NCI-H1694 (cell line): ENCODE data around the gene ALDH5A1.

ENCODE experiments used
- DNase-seq: peaks from one replicate; lab custom pipeline; 2025; lab: John Stamatoyannopoulos, UW

ALDH5A1 gene

DNA sequence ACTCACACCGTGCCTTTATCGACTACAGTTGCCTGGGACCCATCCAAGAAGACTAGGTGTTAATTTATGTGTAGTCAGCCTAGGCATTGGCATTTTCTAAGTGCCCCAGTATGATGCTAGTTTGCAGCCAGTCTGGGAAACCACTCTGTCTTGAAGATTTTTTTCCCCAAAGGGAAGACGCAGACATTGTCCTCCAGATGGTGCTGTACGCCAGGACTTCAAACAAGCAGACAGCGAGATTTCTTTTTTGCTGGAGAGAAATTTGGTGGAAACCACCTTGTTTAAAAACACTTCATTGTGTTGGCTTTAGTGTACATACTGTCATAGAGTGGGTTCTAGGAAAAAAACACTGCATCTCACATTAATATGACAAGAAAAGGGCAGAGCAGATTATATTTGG is 30.0 kb downstream of the ALDH5A1 start:
- DNase-seq = peak; percentile 0

DNA sequence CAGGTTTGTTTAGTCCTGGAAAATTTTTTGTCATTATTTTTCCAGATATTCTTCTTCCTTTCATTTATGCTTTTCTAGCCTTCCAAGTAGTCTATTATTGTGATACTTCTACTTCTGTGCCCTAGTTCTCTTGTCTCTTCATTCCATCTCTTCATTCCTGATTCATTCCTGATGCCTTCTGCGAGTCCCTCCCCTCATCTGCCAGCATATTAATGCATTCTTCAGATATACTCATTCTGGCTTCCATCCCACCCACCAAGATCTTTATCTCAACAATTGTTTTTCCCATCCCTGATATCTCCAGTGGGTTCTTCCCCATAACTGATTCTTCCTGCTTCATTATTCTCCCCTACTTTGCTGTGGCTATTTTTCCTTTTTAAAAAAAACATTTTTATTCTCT is 35.2 kb downstream of the ALDH5A1 start:
- no peak for DNase-seq

DNA sequence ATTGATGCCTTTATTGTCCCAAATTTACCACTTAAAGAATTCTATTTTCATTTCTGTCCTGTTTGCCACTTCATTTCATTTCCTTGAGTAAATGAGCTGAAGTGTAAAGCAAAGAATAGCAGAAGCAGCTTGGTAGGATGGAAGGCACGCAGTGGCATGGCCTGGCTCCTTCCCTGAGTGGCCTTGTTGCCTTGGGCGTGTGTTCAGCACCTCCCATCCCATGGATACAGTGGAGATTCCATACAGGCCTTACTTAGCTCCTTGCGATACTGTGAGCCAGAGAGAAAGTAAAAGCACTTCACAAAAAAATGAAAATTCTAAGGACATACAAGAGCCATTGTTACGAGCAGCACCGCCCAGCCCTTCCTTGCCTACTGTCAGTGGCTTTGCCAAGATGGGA is 39.6 kb downstream of the ALDH5A1 start:
- DNase-seq = no peak

DNA sequence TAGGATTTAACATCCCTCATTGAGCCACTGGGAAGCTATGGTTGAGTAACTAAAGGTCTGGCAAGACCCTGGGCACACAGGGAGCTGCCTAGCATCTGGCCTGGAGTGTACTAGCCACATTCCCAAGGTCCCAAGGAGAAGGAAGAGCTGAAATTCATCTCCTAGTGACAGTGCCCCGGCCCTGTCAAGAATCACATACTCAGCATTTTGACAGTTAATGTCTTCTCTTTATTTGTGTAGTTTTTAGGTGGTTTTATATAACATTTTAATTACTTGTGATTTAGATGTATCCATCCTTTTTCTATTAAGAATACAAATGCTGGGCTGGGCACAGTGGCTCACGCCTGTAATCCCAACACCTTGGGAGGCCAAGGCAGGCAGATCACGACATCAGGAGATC is 40.4 kb downstream of the ALDH5A1 start:
- no peak for DNase-seq

- DNase-seq = no peak
Observed at GRCh38 chr6:24536466-24536865, 41.7 kb downstream of the ALDH5A1 start.

GRCh38 chr6:24537082-24537699 is 42.4 kb downstream of the ALDH5A1 start:
- no peak for DNase-seq

DNA sequence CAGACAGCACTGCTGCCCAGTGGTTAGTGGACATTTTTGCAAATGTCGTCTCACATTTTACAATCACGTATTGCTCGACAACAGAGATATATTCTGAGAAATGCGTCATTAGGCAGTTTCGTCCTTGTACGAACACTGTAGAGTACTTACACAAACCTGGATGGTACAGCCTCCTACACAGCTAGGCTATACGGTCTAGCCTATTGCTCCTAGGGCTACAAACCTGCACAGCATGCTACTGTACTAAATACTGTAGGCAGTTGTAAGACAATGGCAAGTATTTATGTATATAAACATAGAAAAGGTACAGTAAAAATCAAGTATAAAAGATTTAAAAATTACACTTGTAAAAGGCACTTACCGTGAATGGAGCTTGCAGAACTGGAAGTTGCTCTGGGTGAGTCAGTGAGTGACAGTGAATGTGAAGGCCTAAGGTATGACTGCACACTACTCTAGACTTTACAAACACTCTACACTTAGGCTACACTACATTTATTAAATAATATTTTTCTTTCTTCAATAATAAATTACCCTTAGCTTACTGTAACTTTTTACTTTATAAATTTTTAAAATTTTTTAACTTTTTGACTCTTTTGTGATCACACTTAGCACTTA is 43.1 kb downstream of the ALDH5A1 start:
- no peak for DNase-seq

GRCh38 chr6:24539416-24539815 is 44.6 kb downstream of the ALDH5A1 start:
- DNase-seq = no peak

GRCh38 chr6:24540197-24540596 is 45.4 kb downstream of the ALDH5A1 start:
- no peak for DNase-seq

- no peak for DNase-seq
Observed at GRCh38 chr6:24543683-24544082, 48.9 kb downstream of the ALDH5A1 start.

DNA sequence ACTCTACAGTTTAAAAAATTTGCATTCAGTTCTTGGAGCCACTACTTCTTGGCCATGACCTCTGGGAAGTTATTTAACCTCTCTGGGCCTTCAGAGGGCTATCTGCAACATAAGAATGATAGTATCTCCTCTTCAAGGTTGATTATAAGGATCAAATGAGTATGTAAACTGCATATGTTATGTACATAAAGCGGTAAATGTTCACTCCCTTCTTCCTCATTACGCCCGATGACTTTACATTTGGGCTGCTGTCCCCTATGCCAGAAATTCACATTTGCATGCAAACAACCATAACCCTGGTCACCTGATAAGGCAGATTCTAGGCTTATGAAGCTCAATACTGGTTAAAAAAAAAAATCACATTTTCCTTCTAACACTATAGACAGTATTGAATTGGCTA is 50.4 kb downstream of the ALDH5A1 start:
- DNase-seq = no peak

DNA sequence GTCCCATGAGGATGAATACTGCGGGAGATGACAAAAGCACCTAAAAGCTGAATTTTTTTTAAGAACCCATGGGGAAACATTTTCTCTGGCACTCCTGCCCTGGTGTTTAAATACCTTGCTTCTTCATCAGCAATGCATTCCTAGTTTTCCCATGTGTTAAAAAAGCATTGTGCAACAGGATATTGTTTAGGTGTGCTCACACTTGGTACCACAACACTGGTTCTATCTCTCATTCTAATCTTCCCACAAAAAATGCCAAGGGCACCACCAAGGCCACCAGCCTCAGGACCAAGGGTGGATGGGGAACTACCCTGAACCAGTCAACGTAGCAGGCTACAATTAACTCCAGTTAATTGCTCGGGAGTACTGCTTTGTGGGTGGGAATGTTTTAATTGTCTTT is 50.9 kb downstream of the ALDH5A1 start:
- DNase-seq = no peak

- no peak for DNase-seq
Observed at GRCh38 chr6:24546439-24546838, 51.7 kb downstream of the ALDH5A1 start.

- DNase-seq = peak; percentile 16
Observed at GRCh38 chr6:24547243-24547642, 52.5 kb downstream of the ALDH5A1 start.

- DNase-seq = no peak
Observed at GRCh38 chr6:24549158-24549557, 54.4 kb downstream of the ALDH5A1 start.

DNA sequence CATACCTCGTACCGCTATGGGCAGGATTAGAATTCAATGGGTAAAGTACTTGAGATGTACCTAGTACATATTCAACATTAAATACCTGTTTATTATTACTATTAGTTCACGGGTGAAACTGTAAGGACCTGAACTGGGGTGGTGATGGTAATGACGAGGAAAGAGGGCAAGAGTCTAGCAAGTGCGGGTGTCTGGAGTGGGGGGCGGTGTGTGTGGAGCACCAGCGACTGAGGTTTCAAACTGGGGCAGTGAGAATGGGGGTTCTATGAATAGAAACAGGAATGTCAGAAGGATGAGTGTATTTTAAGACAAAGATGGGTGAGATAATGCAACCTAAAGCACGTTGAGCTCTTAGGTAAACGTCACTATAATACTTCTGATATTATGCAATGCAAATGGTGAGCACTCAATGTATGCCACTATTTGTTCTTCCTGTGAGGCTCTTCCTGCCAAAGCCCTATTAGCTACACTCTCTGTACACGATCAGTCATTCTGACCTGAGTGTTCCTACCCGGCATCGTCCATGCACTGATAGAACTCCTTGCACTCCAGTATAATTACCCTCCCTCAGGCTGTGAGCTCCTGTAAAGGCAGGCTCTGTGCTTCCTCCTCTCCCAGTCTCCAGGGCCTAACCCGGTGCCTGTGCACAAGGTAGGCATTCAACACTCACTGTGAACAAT is 55.0 kb downstream of the ALDH5A1 start:
- no peak for DNase-seq

DNA sequence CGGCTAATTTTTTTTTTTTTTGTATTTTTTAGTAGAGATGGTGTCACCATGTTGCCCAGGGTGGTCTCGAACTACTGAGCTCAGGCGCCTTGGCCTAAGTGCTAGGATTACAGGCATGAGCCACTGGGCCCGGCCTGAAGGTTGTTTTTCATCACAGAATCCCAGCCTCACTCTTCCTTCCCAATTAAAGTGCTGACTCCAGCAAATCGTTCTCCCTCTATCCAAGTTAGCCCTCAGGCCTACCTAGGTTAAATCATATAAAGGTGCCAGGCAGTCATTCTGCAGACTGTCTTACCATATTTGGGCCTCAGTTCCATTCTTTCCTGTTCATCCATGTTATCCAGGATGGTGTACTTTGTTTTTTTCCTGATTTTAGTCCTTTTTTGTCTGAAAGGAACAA is 56.4 kb downstream of the ALDH5A1 start:
- no peak for DNase-seq

GRCh38 chr6:24554474-24554873 is 59.7 kb downstream of the ALDH5A1 start:
- DNase-seq = no peak

GRCh38 chr6:24558516-24558915 is 63.7 kb downstream of the ALDH5A1 start:
- DNase-seq = no peak

DNA sequence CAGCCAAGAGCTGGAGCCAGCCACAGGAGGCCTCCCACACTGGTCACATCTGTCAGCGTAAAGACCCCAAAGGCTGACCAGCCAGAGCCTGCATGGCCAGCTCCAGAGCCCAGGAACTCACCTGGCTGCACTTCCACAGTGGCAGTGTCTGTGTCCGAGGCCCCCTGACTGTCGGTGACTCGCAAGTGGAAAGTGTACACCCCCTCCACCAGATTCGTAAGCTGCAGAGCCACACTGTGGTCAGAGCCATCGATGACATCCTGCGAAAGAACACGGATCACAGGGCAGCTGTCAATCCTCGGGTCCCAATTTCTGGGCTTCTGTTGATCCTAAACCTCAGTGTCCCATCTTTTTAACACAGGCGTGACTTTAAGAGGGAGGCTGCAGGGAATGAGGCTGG is 69.3 kb downstream of the ALDH5A1 start:
- no peak for DNase-seq

DNA sequence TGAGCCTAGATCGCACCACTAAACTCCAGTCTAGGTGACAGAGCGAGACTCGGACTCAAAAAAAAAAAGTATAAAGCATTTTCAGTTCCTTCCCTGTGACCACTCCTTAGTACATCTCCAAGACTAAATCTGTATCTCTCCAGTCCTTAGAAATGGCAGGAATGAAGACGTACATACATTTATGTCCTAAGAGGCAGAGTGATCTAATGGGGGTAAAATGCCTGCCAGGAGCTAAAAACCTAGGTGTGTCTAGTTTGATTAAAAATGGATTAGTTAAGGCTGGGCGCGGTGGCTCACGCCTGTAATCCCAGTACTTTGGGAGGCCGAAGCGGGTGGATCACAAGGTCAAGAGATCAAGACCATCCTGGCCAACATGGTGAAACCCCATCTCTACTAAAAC is 70.4 kb downstream of the ALDH5A1 start:
- no peak for DNase-seq

DNA sequence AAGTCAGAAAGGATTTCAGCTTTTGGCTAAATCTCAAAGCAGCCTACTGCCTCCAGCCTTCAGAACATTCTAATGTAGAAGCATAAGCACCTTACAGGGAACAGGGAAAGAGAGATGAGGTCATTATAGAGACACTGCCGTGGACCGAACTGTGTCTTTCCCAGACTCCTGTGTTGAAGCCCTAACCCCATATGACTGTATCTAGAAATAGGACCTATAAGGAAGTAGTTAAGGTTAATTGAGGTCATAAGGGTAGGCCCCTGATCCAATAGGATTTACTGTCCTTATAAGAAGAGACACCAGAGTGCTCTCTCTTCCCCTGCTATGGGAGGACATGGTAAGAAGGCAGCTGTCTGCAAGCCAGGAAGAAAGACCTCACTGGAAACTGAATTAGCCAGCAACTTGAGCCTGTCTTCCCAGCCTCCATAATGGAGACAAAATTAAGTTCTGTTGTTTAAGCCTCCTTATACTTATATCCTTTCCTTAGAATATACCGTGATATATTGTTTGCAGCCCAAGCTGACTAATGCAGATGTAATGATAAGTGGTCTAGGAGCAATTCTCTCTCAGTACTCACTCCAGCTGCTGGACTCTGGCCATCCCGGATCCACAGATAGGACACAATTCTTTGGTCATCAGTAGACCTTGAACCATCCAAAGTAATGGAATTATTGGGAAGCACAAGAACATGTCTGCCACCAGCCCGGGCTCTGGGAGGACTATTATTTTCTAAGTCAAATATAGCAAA is 71.4 kb downstream of the ALDH5A1 start:
- no peak for DNase-seq

- DNase-seq = no peak
Observed at GRCh38 chr6:24568683-24569082, 73.9 kb downstream of the ALDH5A1 start.
